KMS-11 (cell line): ENCODE data around the gene DSN1.
"Not testable (repeated sequence)": the region's sequence is repeated elsewhere in the genome, so short reads cannot be mapped to it uniquely, and the experiment has no call there.

ENCODE experiments used
- H2AFZ ChIP-seq: fragments of 200-600 bp; sonication (generic); 2 replicates; pipeline ENCODE4 v1.6.1; 2016; ENCODE audit warnings: antibody characterized with exemption, mixed run types, low read depth
- H3K27ac ChIP-seq: fragments of 200-600 bp; sonication (generic); 2 replicates; pipeline ENCODE4 v1.6.1; 2016; ENCODE audit warnings: mild to moderate bottlenecking, mixed run types
- H3K27me3 ChIP-seq: fragments of 200-600 bp; sonication (generic); 2 replicates; pipeline ENCODE4 v1.6.1; 2017; ENCODE audit warnings: mild to moderate bottlenecking, low read depth, mixed run types, moderate library complexity; ENCODE audit not compliant: insufficient read depth
- H3K36me3 ChIP-seq: fragments of 200-600 bp; sonication (generic); 2 replicates; pipeline ENCODE4 v1.6.1; 2017; ENCODE audit warnings: mild to moderate bottlenecking, mixed run types; ENCODE audit not compliant: insufficient read depth
- H3K4me1 ChIP-seq: fragments of 200-600 bp; sonication (generic); 2 replicates; pipeline ENCODE4 v1.6.1; 2016; ENCODE audit warnings: mild to moderate bottlenecking, low read depth, mixed run types; ENCODE audit not compliant: poor library complexity, severe bottlenecking
- H3K4me2 ChIP-seq: fragments of 200-600 bp; sonication (generic); 2 replicates; pipeline ENCODE4 v1.7.0; 2016; ENCODE audit warnings: mild to moderate bottlenecking, mixed run types
- H3K4me3 ChIP-seq: fragments of 200-600 bp; sonication (generic); IDR thresholded peaks from 2 replicates; pipeline ENCODE4 v1.6.1; 2017; ENCODE audit warnings: low read depth, low read length, mixed read lengths; ENCODE audit not compliant: insufficient read depth
- H3K79me2 ChIP-seq: fragments of 200-600 bp; sonication (generic); 2 replicates; pipeline ENCODE4 v1.6.1; 2016; ENCODE audit warnings: low read depth, mixed run types; ENCODE audit not compliant: insufficient read depth
- H3K9ac ChIP-seq: fragments of 200-600 bp; sonication (generic); 2 replicates; pipeline ENCODE4 v1.6.1; 2016; ENCODE audit warnings: mild to moderate bottlenecking, mixed run types
- H4K20me1 ChIP-seq: fragments of 200-600 bp; sonication (generic); 2 replicates; pipeline ENCODE4 v1.6.1; 2016; ENCODE audit warnings: mild to moderate bottlenecking, mixed run types; ENCODE audit not compliant: insufficient read depth
- TF ChIP-seq, protein P1 (sequence below): fragments of 200-600 bp; sonication (generic); conservative IDR thresholded peaks from 2 replicates; pipeline ENCODE4 v1.6.1; 2017; ENCODE audit warnings: low read depth, mild to moderate bottlenecking, antibody characterized with exemption, low read length, moderate library complexity, mixed read lengths

Gene DSN1

DNA sequence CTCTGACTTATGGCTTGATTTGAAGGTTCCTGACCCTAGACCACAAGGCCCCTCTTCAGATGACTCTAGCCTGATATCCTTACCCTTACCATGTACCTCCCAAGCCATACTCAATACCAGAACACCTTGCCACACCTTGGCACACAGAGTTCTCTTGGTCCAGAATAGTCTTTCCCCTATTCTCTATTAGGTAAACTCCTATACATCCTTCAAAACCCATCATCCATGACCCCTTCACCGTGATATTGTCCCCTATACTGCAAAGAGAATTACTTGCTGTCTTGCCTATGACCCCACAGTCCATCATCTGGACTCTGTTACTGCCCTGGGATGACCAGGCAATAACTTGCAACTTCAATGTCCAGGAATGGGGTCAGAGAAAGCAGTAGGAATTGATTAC lies 31.8 kb upstream of the DSN1 start:
- H3K79me2 ChIP-seq, result no peaks in the 10 kb centered on the region
- H2AFZ ChIP-seq, result no peak overlapping the region
- H3K36me3 ChIP-seq, result no peaks in the 10 kb centered on the region
- no peaks in the 10 kb centered on the region for H3K4me1 ChIP-seq
- H3K27me3 ChIP-seq, result no peaks in the 10 kb centered on the region
- H3K4me3 ChIP-seq, result no peak overlapping the region
- TF ChIP-seq, protein P1, sequence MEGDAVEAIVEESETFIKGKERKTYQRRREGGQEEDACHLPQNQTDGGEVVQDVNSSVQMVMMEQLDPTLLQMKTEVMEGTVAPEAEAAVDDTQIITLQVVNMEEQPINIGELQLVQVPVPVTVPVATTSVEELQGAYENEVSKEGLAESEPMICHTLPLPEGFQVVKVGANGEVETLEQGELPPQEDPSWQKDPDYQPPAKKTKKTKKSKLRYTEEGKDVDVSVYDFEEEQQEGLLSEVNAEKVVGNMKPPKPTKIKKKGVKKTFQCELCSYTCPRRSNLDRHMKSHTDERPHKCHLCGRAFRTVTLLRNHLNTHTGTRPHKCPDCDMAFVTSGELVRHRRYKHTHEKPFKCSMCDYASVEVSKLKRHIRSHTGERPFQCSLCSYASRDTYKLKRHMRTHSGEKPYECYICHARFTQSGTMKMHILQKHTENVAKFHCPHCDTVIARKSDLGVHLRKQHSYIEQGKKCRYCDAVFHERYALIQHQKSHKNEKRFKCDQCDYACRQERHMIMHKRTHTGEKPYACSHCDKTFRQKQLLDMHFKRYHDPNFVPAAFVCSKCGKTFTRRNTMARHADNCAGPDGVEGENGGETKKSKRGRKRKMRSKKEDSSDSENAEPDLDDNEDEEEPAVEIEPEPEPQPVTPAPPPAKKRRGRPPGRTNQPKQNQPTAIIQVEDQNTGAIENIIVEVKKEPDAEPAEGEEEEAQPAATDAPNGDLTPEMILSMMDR, result no peak
- no peaks in the 10 kb centered on the region for H4K20me1 ChIP-seq
- no peak overlapping the region for H3K9ac ChIP-seq
- H3K4me2 ChIP-seq, result no peak overlapping the region
- no peak overlapping the region for H3K27ac ChIP-seq

DNA sequence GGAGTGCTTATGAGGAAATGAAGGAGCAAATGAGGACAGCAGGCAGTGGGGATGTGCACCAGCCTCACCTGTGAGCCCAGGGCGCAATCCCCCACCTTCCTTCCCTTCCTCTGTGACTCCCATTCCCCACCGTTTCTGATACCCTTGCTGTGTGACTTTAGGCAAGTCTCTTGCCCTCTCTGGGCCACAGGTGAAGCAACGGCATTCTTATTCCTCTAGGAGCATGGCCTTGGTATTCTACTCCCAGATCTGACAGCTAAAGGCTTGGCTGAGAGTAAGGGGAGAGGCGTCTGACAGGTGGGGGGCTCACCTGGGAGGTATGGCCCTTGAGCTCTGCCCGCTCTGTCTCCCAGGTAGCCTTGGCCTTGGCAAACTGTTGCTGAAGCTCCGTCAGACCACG lies 30.9 kb upstream of the DSN1 start:
- H4K20me1 ChIP-seq, result no peaks in the 10 kb centered on the region
- H3K9ac ChIP-seq, result no peak overlapping the region
- H3K27ac ChIP-seq, result no peak overlapping the region
- H3K4me2 ChIP-seq, result no peak overlapping the region
- no peak overlapping the region for H3K4me3 ChIP-seq
- no peaks in the 10 kb centered on the region for H3K79me2 ChIP-seq
- H3K4me1 ChIP-seq, result no peaks in the 10 kb centered on the region
- no peaks in the 10 kb centered on the region for H3K27me3 ChIP-seq
- TF ChIP-seq, protein P1, result no peak
- no peak overlapping the region for H2AFZ ChIP-seq
- no peaks in the 10 kb centered on the region for H3K36me3 ChIP-seq

DNA sequence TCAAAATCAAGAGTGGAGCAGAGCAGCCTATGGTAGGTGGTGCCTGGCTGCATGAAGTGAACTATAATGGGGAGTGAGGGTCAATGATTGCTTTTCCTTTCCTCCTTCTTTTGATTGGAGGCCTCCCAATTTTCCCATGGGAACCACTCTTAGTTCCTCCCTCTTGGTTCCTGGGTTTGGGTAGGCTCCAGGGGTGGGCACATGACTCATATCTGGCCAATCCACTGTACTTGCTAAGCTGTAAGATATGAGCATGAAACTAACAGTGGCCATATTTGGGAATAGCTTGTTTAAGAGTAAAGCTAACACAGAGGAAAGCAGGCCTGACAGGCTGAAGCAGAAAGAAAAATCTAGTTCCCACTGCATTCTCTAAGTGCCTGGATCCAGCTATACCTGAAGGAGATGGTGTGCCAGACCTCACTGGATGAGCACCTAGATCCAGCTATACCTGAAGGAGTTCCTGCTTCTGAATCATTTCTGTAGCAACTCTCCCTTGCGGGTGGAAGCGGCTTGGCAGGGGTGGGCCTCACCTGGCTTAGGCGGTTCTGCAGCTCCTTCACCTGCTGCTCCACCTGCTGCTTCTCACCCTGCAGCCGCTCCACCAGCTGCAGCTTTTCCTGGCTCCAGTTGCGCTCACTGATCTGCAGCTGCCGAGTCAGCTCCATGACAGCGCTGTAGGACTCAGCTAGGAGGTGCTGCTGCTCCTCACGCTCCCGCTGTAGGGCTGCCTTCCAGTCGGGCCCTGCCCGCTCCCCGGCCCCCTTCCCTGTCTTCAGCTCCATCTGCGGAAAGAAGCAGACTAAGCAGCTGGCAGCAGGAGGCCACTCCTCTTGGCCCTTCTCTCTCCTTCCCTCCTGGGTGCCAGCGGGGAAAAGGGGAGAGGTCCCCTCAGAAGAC lies 29.0 kb upstream of the DSN1 start:
- H3K4me2 ChIP-seq, result no peak overlapping the region
- H3K4me3 ChIP-seq, result no peak overlapping the region
- H2AFZ ChIP-seq, result no peak overlapping the region
- H3K27me3 ChIP-seq, result no peaks in the 10 kb centered on the region
- TF ChIP-seq, protein P1, result no peak
- H3K79me2 ChIP-seq, result no peaks in the 10 kb centered on the region
- no peak overlapping the region for H3K27ac ChIP-seq
- H3K4me1 ChIP-seq, result no peaks in the 10 kb centered on the region
- H3K9ac ChIP-seq, result no peak overlapping the region
- H3K36me3 ChIP-seq, result no peaks in the 10 kb centered on the region
- no peaks in the 10 kb centered on the region for H4K20me1 ChIP-seq

DNA sequence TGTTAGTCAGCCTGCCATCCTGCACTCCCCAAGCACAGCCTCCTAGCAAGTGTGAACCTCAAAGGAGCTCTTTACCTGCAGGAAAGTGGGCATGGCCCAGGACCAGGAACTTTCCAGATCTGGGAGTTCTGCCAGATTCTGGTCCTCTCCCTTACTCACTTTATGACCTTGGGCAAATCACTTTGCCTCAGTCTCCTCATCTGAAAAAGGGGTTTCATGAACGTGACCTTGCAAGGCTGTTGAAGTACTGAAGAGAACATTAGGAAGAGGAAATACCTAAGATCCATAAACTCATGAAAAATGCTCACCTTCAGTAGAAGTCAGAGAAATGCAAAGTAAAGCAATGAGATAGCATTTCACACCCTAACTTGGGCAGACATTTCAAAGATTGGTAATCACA lies 26.8 kb upstream of the DSN1 start:
- Histone ChIP-seq H3K27ac (no peak overlapping the region), H3K27me3 (no peaks in the 10 kb centered on the region), H3K79me2 (no peaks in the 10 kb centered on the region), H3K36me3 (no peaks in the 10 kb centered on the region), H4K20me1 (no peaks in the 10 kb centered on the region), H2AFZ (no peak overlapping the region), H3K4me3 (no peak overlapping the region), H3K4me2 (no peak overlapping the region), H3K4me1 (no peaks in the 10 kb centered on the region), H3K9ac (no peak overlapping the region)
- TF ChIP-seq, protein P1, result no peak

DNA sequence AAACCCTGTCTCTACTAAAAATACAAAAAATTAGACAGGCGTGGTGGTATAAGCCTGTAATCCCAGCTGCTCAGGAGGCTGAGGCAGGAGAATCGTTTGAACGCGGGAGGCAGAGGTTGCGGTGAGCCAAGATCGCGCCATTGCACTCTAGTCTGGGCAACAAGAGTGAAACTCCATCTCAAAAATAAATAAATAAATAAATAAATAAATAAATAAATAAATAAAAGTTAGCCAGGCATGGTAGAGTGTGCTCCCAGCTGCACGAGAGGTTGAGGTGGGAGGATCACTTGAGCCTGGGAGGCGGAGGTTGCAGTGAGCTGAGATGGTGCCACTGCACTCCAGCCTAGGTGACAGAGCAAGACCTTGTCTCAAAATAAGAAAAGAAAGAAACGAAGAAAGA lies 25.8 kb upstream of the DSN1 start:
- not testable (repeated sequence) for H3K27ac ChIP-seq, H4K20me1 ChIP-seq, H3K27me3 ChIP-seq, H3K4me3 ChIP-seq, H3K79me2 ChIP-seq, H3K4me1 ChIP-seq, H3K4me2 ChIP-seq, H3K36me3 ChIP-seq, H2AFZ ChIP-seq, H3K9ac ChIP-seq
